HFF-Myc (cell line): ENCODE results near the gene SLC66A1.
"Not testable (repeated sequence)": the region's sequence is repeated elsewhere in the genome, so short reads cannot be mapped to it uniquely, and the experiment has no call there.

Source experiments
- DNase-seq: peaks from one replicate; pipeline ENCODE4 v3.0.0-alpha.2; 2011; ENCODE audit warnings: low read depth; ENCODE audit errors: extremely low read depth
- H3K4me3 ChIP-seq: replicated peaks from 2 replicates; pipeline ENCODE4 v1.5.1; 2011; ENCODE audit warnings: low read depth, mild to moderate bottlenecking, control low read depth, low read length
- TF ChIP-seq, protein P1 (sequence below): IDR thresholded peaks from 2 replicates; pipeline ENCODE4 v1.5.1; 2012; ENCODE audit warnings: mild to moderate bottlenecking, low read depth, low read length, control low read depth; ENCODE audit errors: missing control alignments

The SLC66A1 gene

DNA sequence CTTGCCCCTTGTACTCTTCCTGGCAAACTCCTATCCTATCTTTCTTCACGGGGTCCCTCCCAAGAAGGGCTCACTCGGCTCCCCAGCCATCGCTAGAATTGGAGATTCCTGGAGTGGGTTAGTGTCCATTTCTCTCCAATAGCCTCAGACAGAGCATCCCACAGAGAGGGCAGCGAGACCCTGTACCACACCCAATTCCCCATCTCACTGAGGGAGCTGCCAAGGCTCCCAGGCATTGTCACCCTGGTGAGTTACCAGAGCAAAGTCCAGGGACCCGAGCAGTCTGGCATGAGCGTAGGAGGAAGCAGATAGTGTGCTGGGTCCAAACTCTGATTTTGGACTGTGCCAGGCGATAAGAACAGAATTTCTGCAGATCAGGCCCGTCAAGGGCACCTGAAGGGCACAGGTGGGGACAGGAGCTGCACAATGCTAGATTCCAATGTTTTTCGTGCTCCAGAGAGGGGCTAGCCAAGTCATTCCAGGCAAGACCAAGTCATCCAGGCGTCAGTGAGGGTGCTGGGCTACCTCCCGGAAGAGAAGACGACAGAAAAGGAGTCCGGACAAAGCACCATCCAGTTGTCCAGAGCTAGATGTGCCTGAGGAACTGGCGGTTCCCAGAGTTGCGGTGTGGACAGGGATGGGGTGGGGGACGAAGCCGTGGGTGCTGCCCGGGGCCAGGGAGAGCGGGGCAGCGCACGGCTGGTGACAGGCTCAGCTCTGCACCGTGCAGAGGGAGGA lies 38.9 kb upstream of the SLC66A1 start:
- no peak for DNase-seq
- TF ChIP-seq, protein P1, sequence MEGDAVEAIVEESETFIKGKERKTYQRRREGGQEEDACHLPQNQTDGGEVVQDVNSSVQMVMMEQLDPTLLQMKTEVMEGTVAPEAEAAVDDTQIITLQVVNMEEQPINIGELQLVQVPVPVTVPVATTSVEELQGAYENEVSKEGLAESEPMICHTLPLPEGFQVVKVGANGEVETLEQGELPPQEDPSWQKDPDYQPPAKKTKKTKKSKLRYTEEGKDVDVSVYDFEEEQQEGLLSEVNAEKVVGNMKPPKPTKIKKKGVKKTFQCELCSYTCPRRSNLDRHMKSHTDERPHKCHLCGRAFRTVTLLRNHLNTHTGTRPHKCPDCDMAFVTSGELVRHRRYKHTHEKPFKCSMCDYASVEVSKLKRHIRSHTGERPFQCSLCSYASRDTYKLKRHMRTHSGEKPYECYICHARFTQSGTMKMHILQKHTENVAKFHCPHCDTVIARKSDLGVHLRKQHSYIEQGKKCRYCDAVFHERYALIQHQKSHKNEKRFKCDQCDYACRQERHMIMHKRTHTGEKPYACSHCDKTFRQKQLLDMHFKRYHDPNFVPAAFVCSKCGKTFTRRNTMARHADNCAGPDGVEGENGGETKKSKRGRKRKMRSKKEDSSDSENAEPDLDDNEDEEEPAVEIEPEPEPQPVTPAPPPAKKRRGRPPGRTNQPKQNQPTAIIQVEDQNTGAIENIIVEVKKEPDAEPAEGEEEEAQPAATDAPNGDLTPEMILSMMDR, result no peak
- H3K4me3 ChIP-seq, result no peak overlapping the region

DNA sequence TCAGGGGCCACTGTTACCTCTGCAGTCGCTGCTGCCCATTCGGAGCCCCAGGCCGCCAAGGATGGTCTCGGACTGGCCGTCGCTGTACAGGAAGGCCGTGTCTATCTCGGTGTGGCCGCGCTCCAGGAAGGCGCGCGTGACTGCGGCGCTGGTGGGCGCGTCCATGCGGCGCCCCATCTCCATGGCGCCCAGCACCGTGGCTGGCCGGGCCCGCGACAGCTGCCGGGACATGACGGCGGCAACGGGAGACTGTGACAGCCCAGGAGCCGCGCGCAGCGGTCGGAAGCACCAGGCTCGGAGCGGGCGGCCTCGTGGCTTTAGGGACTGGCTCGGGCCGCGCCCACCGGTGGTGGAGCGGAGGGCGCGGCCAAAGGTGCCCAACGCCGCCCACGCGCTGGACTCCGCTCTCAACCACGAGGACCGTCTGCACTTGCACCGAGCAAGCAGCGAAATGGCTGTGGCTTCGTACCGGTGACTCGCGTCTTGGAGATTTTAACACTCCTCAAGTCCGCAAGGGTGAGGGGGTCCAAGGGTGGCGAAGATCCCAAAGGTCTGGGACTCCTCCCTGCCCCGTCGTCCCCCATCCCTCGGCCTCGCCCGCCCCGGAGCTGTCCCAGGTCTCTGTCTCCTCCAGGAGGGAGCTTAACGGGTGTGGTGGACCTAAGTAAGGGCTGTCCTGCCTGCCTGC lies 38.1 kb upstream of the SLC66A1 start:
- not testable (repeated sequence) for H3K4me3 ChIP-seq, DNase-seq

DNA sequence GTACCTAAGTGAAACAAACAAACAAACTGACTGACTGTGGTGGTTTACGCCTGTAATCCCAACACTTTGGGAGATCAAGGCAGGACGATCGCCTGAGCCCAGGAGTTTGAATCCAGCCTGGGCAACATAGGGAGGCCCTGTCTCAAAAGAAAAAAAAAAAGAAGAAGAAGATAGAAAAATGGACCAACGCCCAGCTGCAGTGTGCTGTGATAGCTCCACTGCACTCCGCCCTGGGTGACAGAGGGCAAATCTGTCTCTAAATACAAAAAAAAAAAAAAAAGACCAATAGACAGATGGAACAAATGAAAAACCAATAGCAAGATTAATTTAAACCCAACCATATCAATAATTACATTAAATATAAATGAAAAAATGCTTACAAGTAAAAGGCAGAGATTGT lies 37.5 kb upstream of the SLC66A1 start:
- no peak overlapping the region for H3K4me3 ChIP-seq
- TF ChIP-seq, protein P1, result no peak
- no peak for DNase-seq

DNA sequence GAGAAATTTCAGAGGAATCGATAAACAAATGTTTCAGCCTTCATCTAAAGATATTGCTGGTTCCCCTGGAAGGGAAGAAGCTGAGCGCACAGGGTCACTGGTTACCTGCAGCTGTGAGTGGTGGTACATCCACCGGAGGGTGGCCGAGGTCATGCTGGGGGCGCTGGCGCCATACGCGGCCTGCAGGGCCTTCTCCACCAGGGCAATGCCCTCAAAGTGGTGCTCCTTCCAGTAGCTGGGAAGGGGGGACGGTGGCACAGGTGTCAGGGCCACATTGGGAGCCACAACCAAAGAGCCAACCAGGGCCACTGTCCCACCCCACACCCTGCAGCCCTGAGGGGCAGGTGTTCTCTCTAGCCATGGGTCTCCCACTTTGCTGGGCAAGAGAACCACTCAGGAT lies 28.2 kb upstream of the SLC66A1 start:
- no peak for DNase-seq
- no peak overlapping the region for H3K4me3 ChIP-seq
- TF ChIP-seq, protein P1, result no peak

DNA sequence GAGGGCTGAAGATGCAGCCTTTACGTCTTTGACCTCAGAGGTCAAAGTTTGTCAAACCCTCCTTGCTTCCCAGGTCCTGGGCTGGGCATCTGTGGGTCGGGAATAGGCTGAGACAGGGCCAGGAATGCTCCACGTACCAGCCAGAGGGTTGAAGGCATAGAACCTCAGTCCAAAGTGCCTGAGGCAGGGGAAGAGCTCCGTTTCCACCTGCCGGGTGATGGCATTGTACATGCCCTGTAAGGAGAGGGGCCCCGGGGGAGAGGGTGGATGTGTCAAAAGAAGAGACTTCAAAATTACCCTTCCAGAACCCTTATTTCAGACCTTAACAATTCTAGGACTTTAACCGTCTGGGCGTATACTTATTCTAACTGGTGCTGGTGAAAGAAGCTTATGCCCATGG lies 27.2 kb upstream of the SLC66A1 start:
- TF ChIP-seq, protein P1, result no peak
- no peak overlapping the region for H3K4me3 ChIP-seq
- DNase-seq, result no peak

DNA sequence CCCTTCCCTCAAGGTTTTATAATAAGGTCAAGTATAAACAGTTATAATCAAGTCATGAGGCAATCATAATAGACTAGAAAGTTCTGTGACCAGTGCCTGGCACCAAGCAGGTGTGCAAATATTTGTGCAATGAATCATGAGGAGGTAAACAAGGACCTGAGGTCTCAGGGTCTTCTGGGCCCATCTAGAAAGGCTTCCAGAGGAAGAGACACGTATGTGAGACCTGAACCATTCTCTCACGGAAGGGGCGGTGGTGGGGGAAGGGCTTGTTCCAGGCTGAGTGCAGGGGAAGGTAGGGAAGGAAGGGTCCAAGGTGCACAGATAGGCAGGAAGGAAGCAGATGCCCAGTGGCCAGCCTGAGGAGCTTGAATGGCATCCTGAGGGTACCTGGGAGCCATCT lies 26.8 kb upstream of the SLC66A1 start:
- not testable (repeated sequence) for DNase-seq, H3K4me3 ChIP-seq

GRCh38 chr1:19285807-19286206 lies 26.3 kb upstream of the SLC66A1 start:
- not testable (repeated sequence) for DNase-seq, H3K4me3 ChIP-seq

DNA sequence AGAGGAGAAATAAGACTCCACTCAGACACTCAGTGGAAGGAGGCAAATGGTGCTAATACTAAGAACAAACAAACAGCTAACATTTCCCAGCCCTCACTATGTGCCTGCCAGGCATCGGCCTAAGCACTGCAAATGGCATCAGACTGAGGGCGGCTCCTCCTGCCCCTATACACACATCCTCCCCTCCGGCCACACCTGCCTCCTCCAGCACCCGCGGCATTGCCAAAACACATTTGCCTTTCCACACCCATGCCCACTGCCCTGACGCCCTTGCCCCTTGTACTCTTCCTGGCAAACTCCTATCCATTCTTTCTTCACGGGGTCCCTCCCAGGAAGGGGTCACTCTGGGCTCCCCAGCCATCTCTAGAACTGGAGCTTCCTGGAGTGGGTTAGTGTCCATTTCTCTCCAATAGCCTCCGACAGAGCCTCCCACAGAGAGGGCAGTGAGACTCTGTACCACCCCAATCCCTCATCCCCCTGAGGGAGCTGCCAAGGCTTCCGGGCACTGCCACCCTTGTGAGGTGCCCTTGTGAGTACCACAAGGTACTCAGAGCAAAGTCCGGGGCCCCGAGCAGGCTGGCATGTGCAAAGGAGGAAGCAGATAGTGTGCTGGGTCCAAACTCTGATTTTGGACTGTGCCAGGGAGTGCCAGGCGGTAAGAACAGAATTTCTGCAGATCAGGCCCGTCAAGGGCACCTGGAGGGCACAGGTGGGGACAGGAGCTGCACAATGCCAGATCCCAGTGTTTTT lies 24.5 kb upstream of the SLC66A1 start:
- TF ChIP-seq, protein P1, result no peak
- DNase-seq, result no peak
- H3K4me3 ChIP-seq, result no peak overlapping the region

- H3K4me3 ChIP-seq, result peak within 1 kb of the TSS; percentile 36
- DNase-seq, result not testable (repeated sequence)
These were observed 23.5 kb upstream of the SLC66A1 start, which contains the start of gene AKR7A3 for GRCh38 chr1:19288324-19289241. Gene AKR7A3, minus strand, starts transcription at chr1:19288770. Its CDS starts 61 bp downstream, at chr1:19288709.
